Renal cortical epithelial cell (primary cell): ENCODE data around the gene ADGRF1. TPM values are rescaled to one million over a fixed set of nuclear protein-coding genes. Genes with fewer than 3 reads are reported as not detected.
"Not testable (repeated sequence)": the region's sequence is repeated elsewhere in the genome, so short reads cannot be mapped to it uniquely, and the experiment has no call there.

Source experiments
- DNase-seq: peaks from one replicate; pipeline ENCODE4 v3.0.0-alpha.2; 2011; ENCODE audit warnings: low read depth
- total RNA-seq: library from RNA; depleted of rRNA; stranded (reverse); fragments of >200 nt; gene quantifications from 2 replicates; pipeline ENCODE4 v1.2.3, GENCODE V29; 2014

ADGRF1 gene
- total RNA-seq, 1 donor from 2014 or later, result 18.3 TPM

DNA sequence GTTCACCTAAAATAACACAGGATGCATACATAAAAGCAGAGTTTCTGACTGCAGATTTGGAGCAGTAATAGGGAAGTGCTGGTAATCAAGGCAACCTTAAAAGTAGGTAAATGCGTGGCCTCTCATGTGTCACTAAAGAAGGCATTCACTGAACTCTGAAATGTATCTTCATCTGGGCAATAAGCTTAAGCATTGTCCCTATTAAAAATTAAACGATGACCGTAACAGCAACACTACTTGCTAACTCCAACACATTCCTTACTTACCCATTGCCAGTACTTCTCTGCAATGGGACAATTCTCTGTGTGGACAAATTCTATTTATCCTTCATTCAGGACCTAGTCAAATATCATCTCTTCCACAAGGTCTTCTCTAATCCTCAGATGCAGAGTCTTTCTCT is 19.9 kb downstream of the ADGRF1 start:
- peak; percentile 38 for DNase-seq

DNA sequence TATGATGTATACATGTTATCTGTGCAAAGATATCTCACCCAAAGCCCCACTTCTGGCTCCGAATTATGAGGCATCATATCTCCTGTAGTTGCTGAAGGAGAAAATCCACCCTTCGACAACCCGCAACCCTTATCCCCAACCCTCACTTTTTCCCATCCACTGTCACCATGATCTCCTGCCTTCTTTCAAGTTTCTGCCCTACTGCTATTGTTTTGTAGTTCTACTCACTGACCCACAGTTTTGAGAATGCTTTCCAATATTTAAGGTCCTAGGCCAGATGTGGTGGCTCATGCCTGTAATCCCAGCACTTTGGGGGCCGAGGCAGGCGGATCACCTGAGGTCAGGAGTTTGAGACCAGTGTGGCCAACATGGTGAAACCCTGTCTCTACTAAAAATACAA is 22.2 kb downstream of the ADGRF1 start:
- no peak for DNase-seq

DNA sequence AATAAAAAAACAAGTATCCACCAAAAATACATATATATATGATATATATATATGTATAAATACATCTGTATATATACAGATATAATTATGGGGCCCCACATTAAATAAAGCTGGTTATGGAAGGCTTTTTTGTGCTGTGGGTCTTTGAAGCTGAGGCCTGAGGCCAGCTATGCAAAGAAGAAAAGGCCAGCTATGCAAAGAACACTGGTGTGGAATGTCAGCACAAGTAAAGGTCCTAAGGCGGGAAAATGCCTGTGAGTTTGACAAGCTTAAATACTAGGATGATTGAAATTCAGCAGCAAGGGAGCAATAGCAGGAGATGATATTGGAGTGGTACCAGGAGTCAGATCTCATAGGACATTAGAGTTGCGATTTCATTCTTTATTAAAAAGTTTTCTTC is 25.2 kb downstream of the ADGRF1 start:
- DNase-seq, result no peak

DNA sequence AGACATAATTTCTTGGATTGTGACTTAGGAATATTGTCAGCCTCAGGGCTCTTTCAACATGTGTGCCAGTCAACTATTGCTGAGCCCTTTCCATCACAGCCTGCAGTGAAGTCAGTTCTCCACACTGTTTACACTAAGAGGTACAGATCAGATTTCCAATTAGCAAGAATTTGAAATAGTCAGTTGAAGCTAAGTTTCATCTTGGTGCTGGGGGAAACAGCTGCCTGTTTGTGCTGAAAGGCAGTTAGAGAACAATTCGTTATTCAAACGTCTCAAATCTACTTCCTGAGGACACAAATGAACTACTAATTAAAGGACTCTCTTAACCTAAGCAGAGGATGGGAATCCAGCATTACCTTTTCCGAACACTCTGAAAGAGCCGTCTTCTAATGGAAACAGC is 25.9 kb downstream of the ADGRF1 start:
- no peak for DNase-seq

DNA sequence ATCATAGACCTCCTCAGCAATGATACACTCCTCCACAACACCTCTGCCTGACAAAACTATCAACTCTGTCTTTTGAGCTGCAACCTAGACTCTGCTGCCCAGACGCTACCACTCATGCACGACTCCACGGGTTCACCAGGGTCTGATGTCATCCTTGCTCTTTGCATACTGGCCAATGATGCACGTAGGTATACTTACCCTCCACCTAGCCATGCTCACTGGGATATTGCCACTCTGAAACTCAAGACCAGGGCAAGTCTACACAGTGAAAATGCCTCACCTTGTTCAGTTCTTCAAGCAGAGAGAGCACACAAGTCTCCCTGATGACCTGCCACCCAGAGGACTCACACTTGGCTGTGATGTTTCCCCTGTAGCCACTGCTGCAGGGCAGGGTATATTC is 27.7 kb downstream of the ADGRF1 start:
- DNase-seq, result no peak

DNA sequence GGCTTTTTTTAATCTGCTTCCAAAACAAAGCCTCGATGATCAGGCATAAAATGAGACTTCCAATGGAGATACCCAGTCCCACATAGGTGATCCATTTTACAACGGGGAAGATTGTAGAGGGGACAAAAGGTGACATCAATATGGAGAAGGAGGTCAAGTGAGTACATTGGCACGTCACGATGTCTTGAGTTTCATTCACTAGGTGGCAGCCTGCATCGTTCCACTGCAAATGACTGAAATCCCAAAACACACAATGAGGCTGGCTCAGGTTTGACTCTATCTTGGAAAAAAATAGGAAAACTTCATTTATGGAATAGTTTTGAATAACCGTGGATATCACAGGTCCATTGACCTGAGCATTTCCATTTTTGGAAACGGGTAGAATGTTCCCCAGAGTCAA is 32.5 kb downstream of the ADGRF1 start:
- DNase-seq, result no peak

DNA sequence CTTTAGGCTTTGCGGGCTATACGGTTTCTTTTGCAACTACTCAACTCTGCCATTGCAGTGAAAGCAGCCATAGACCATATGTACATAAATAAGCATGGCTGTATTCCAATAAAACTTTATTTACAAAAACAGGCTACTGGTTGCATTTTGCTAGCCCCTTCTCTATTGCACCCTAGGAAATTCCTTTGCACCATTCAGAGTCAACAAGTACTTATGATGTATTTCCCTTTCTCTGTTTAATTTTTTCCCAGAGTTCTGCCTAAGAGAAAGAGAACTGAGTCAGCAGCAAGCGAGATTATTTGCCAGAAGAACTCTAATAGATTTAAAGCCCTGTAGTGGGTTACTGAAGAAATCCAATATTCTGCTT is 33.8 kb downstream of the ADGRF1 start:
- no peak for DNase-seq

DNA sequence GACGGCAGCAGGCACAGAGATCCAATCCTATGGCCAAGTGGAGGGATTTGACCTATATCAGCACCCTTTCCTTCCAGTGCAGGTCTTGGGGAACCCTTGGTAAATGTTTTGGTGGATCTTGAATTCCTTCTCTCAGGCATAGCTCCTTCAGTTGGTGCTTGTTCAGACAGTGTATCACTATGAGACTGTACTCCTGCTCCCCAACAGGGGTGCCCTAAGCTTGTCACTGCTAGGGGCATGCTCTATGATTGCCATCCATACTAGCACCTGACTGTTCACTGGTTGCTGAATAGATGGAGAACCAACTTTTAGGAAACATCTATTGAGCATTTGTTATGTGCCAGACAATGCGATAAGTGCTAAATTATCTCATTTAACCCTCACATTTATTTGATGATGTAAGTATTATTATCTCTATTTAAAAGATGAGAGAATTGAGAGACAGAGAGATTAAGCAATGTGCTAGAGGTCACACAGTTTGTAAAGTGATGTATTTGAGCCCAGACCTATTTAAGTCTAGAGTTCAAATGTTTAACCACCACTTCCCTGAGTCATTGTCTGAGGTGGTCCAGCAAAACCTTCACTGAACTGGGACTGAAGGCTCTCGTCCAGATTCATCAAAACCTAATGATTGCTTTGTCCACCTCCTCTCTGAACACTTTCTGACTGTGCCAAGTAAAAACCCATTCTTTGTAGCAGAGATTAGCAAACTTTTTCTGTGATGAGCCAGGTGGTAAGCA is 34.3 kb downstream of the ADGRF1 start:
- DNase-seq, result peak; percentile 64

DNA sequence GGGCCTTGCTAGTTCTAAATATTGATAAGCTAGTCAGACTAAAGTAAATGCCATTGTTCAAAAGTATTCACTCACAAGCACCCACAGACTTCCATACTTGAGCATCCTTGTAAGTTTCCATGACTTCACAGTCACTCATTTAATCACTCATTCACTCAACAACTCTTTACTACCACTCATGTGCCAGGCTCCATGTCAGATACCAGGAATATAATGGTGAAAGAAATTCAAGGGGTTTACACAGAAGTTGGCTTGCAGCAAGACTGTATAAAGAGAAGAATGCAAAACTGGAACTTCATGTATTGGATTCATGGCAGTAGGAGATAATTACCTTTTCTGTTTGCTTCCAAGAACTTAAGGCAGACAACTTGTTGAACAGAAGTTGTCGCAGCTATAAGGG is 36.6 kb downstream of the ADGRF1 start:
- no peak for DNase-seq

DNA sequence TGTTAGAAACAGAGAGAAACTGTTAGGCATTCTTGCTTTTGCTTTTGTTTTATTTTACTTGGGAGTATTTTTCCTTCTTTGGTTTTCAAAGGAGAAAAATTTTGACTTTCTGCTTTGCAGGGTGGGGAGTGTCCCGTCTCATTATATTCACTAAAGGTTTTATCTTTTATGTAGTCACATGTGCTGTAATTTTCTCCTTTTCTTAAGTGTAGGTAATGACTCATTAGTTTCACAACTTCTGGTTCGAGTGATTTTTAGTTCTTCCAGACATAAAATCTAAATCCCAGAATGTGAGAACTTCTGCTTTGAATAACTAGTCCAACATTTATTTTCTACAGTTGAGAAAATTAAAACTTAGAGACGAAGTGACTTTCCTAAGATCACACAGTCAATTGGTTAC is 37.7 kb downstream of the ADGRF1 start:
- DNase-seq, result peak; percentile 81

DNA sequence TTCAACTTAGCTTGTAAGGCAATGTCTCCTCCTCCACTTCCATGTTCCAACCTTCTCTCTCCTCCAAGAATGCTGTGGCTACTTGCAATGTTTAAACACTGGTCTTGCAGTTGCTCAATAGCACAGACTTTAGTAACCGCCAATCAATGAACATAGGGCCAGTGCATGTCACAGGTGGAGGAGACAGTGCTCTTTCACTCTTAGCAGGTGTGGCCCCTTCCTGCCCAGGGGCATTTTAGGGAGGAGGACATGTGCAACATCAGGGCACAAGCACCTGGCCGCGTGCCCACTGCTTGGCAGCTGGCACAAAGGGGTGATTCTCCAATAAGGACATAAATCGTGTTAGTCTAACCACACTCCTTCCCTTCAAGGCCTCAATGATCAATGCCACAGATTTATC is 41.3 kb downstream of the ADGRF1 start:
- peak; percentile 68 for DNase-seq

DNA sequence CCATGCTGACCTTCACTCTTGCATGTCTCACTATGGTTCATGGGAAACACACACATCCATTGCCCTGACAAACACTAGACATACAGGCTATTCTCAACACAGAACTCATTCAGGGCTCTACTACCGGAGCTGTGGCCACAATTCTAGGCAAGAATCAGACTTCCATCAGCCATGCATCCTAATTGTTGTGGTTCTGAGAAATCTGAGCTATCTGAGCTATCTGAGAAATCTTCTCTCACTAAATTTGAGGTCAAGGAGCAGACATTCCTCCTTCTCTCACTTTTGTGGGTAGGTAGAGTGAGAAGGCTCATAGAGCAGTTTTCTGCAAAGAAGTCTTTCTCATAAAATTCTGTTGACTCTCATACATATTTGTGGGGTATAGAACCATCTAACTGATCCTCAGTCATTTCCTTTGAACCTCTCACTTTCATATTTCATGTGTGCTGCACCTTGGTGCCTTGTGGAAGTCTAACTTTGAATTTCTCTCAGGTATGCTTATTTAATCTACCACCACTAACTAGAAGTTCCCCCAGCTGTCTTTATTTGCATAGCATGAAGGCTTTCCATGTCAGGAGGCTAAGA is 43.6 kb downstream of the ADGRF1 start:
- DNase-seq, result peak; percentile 68

DNA sequence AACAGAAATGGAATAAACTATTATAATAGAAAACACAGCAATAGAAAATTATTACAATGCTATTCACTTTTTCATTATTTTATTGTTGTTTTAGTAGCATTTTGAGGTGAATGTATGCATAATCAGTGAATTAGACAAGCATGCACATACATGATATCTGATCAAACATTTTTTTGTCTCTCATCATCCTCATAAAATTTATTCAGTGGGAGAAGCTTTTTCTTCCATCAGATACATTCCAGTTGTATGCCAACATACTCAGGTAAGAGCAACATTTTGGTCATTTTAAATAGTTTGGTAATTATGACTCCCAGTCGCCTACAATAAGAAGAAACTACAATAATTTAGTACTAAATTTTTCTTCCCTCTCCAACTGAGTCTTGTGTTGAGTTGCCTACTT is 44.5 kb downstream of the ADGRF1 start:
- DNase-seq, result no peak

DNA sequence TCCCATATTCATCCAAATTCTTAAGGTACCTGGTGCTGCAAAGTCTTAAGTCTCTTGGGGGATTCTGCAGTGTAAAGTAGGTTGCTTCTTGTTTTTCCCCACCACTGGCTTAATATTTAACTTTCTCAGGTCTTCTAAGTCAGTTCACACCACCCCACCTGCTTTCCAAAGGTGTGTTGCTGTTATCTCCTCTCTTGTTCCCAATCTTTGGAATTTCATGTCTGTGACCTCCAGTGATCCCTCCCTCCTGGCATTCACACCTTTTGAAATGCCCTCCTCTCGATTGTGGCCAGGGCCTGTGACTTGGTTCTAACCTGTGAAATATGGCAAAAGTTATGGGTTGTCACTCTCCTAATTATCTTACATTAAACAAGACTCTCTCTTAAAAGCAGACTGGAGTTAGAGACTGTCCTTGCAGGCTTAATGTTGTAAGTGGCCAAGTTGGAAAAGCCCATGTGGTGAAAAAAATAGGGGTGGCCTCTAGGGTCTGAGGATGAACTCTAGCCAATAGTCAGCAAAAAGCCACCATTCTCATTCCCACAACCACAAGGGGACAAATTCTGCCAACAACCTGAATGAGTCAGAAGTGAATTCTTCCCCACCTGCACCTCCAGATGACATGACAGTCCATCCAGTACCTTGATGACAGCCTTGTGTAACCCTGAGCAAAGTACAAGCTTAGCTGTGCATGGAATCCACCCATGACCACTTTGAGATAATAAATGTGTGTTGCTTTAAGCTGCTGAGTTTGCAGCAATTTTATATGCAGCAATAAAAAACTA is 45.1 kb downstream of the ADGRF1 start:
- DNase-seq, result peak; percentile 61

DNA sequence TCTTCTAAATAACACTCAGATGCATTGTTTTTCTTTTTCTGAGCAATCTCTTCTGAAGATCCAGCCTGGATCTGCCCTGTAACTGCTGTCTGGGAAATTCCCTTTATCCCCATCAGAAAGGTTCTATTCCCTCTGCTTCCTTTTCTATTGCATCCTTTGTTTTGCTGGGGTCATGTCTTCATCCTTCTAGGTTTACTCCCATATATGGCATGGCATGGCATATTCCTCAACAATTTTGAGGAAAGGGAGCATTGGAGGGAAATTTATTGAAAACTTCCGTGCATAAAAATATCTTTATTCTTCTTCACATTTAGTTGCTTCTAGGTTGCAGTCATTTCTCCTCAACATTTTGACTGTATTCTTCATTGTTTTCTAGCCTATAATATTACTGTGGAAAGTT is 47.2 kb downstream of the ADGRF1 start:
- DNase-seq, result no peak

DNA sequence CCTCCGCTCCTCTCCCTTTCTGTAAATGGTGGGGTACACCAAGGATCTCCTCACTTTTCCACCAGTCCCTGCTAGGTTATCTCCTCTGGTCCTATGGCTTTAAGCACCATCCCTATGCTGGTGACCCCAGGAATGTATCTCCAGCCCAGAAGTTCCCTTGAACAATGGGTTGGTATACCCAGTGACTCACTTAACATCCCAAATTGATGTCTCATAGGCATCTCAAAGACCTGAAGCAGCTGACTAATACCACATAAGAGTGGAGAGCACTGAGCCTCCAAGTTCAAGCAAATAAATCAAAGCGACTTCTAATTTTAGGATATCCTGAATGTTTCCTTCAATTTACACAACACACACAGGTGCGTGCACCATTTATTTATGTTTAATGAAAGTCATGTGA is 48.3 kb downstream of the ADGRF1 start:
- peak; percentile 98 for DNase-seq

DNA sequence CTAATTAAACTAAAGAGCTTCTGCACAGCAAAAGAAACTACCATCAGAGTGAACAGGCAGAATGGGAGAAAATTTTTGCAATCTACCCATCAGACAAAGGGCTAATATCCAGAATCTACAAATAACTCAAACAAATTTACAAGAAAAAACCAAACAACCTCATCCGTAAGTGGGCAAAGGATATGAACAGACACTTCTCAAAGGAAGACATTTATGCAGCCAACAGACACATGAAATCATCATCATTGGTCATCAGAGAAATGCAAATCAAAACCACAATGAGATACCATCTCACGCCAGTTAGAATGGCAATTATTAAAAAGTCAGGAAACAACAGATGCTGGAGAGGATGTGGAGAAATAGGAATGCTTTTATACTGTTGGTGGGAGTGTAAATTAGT is 49.7 kb downstream of the ADGRF1 start:
- DNase-seq, result not testable (repeated sequence)

DNA sequence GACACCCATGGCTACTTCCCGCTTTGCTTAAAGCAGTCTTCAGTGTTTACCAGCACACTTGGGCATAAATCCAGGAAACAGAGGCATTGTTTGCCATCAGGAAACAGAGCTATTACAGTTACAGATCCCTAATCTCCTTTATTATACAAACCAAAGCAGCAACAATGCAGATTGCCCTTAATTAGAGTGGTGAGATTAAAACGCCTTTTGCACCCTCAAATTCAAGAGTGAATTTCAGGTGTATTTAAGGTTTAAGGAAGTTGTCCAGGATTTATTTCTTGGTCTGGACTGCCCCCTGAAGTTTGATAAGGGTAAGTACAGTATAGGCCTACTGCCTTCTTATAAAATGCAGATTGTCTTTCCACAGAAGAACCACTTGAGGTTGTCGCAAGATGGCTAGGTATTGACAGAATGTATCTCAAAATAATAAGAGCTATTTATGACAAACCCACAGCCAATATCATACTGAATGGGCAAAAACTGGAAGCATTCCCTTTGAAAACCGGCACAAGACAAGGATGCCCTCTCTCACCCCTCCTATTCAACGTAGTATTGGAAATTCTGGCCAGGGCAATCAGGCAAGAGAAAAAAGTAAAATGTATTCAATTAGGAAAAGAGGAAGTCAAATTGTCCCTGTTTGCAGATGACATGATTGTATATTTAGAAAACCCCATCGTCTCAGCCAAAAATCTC is 51.2 kb downstream of the ADGRF1 start:
- peak; percentile 77 for DNase-seq

DNA sequence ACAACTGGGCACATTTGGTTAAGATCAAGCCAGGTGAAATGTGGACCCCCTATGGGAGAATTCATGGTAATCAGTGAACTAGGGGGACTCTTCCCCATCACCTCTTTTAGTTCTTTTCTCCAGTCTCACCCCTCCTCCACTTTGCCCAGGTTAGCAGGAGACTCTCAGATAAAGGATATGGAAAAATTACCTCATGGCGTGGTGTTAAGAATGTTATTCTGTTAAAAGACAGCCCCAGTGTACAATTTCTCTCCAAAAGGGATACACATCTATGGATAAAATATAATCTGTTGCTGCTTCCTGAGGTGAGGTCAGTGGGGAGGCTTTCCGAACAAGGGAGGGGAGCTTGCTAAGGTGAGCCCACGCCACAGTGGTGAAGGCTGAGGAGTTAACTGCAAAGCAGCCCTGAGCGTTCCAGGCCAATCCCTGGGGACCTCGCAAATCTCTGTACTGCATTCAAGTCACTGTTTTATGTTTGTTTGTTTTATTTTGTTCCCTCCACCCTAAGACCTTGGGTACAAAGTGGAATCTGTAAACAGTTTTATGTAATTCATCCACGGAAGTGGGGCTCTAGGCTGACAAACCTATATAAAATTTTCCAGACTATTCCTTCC is 52.0 kb downstream of the ADGRF1 start:
- DNase-seq, result no peak

DNA sequence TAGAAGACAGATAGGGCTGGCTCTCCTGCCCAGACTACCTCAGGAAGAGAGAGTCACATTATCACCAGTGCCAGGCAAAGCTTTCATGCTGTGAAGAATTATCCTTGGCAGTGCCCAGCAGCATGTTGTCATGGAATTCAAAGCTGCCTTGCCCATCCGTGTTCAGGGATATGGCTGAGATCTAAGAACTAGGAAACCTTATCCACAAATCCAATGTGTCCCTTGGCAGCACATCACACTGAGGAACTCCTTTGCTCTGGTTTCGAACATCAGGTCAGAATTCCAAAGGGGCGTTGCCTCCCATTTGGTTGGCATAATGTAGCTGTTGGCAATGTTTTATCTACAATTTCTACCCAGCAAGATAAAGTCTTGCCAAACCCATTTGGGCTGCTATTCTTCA is 52.7 kb downstream of the ADGRF1 start:
- no peak for DNase-seq

DNA sequence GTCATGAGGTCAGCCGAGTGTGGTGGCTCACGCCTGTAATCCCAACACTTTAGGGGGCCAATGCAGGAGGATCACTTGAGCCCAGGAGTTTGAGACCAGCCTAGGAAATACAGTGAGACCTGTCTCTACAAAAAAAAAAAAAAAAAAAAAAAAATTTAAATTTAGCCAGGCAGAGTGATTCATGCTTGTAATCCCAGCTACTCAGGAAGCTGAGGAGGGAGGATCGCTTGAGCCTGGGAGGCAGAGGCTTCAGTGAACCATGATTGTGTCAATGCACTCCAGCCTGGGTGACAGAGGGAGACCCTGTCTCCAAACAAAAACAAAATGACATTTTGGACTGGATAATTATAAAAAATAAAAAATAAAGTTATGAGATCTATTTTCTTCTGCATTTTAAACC is 56.2 kb downstream of the ADGRF1 start:
- DNase-seq, result peak; percentile 67

DNA sequence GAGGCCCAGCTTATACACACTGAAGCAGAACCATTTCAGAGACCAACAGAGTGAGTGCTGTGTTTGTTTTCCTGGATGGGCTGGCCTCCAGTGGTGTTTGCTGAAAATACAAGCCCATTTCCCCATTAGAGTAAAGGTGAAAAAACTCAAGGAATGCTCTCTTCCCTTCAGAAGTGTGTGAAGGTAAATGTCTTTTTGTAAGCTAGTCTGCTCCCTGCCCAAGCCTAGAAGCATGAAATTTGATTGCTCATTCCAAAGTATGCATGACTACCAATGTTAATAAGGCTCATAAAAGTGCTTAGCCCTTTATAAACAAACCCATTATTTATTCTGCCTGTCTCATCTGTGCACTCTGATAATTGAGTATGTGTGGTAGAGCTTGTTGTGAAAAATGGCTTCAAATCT is 59.1 kb downstream of the ADGRF1 start:
- DNase-seq, result peak; percentile 98
